ENCODE results near the gene DEFB114.

DNA sequence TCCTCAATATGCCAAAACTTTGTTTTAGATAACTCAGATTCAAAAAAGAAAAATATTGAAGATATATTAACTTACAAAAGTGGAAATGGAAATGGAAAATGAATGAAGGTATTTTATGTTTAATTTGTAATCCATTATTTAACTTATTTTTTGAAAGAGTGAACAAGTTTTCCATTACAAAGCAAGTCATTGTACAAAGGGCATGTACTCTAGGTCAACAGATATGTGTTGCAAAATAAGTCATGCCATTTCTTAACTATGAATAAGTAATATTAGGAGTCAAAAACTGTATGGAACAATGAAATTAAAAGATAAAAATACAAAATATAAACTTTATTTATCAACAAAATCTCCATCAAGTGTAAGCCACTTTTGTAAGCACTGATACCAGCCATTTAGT lies 31.3 kb upstream of the DEFB114 start:
- TF ChIP-seq CTCF (IDR thresholded peaks at IDR 0.05) (no peak), POLR2A (IDR thresholded peaks at IDR 0.05) (no peak), POLR2AphosphoS5 (IDR thresholded peaks at IDR 0.05) (no peak)
